CMK (cell line): ENCODE results near the gene HELB.

Experiments used
- DNase-seq: peaks from one replicate; pipeline ENCODE4 v3.0.0-alpha.2; 2010; ENCODE audit warnings: low read depth

HELB gene

GRCh38 chr12:66361703-66362102 is 59.4 kb downstream of the HELB start:
- no peak for DNase-seq

- no peak for DNase-seq
Measured at GRCh38 chr12:66365718-66366490, 63.6 kb downstream of the HELB start.

DNA sequence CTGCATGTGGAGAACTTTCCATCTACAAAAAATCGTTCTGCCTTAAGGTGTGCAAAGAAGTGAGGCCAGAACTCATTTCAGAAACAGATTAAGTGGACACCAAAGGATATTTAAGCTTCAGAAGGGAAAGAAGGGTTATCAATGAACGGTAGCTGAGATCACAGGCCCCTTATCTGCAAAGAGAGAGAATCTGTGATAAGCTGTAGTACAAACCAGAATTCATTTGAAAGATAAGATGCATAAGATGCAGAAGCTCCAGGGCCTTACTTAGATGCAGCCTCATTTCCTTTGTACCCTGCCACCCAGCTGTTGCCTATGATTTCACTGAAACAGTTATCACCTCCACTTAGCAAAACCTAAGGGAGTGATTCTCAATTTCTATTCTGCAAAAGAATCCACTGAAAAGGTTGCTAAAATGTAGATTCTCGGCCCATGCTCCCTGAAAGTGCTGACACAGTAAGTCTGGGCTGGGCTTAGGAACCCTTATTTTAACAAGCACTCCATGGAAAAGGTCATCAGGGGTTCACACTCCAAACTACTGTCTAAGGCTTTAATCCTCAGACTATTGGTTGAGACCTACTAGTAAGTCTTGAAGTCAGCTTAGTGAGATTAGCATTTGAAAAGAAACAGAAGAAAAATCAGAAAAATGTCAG is 64.8 kb downstream of the HELB start:
- DNase-seq = no peak

DNA sequence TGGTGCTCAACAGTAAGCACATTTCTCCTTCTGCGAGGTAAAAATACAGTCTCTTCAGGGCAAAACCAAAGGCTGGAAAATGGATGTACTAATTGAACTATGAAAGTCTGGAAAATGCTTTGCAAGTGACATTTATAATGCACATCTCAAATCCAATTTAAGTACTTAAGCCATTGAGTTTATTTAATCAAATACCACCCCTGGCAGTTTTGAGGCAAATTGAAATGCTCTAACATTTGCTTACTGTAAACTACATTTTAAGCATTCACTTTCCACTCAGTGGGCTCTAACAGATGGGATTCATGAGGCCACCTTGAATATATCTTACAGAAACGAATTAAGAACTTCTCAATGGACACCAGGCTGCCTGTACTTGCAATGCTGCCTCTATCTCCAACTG is 69.7 kb downstream of the HELB start:
- no peak for DNase-seq

- no peak for DNase-seq
Measured at GRCh38 chr12:66375560-66375959, 73.3 kb downstream of the HELB start.

- DNase-seq = no peak
Measured at GRCh38 chr12:66379616-66380015, 77.3 kb downstream of the HELB start.

GRCh38 chr12:66380769-66381535 is 78.7 kb downstream of the HELB start:
- DNase-seq = no peak

GRCh38 chr12:66387117-66387516 is 84.8 kb downstream of the HELB start:
- no peak for DNase-seq
